Measurements from ENCODE around the gene GRK4.

- TF ChIP-seq CTCF (IDR thresholded peaks at IDR 0.05; ENCODE audit: borderline replicate concordance, extremely low read depth, low read length, poor library complexity, severe bottlenecking): peak; percentile 57
- TF ChIP-seq EZH2 (IDR thresholded peaks at IDR 0.05; ENCODE audit: borderline replicate concordance, low read depth, low read length, severe bottlenecking): no peak
Measured at GRCh38 chr4:2948895-2949781, 14.2 kb upstream of the GRK4 start.

All from DND-41 (cell line).